Adipocyte (in vitro differentiated cells): ENCODE data around the gene ABHD13.
"Not testable (repeated sequence)": the region's sequence is repeated elsewhere in the genome, so short reads cannot be mapped to it uniquely, and the experiment has no call there.

Experiments
- DNase-seq: peaks from one replicate; pipeline ENCODE4 v3.0.0-alpha.2; 2015; ENCODE audit warnings: low read depth
- H3K27me3 ChIP-seq: replicated peaks from 2 replicates; pipeline ENCODE4 v1.7.0; 2013; ENCODE audit warnings: mild to moderate bottlenecking, low read length, moderate library complexity; ENCODE audit not compliant: control insufficient read depth, insufficient read depth
- H3K36me3 ChIP-seq: 2 replicates; pipeline ENCODE4 v1.7.0; 2013; ENCODE audit warnings: low read length, mild to moderate bottlenecking, moderate library complexity; ENCODE audit not compliant: control insufficient read depth, insufficient read depth, severe bottlenecking
- H3K4me1 ChIP-seq: 2 replicates; pipeline ENCODE4 v1.7.0; 2013; ENCODE audit warnings: mild to moderate bottlenecking, low read length, moderate library complexity; ENCODE audit not compliant: control insufficient read depth, insufficient read depth
- H3K4me3 ChIP-seq: 2 replicates; pipeline ENCODE4 v1.7.0; 2013; ENCODE audit warnings: mild to moderate bottlenecking, low read length, moderate library complexity
- H3K9ac ChIP-seq: 2 replicates; pipeline ENCODE4 v1.7.0; 2013; ENCODE audit warnings: mild to moderate bottlenecking, low read length, moderate library complexity
- H3K9me3 ChIP-seq: 2 replicates; pipeline ENCODE4 v1.7.0; 2013; ENCODE audit warnings: mild to moderate bottlenecking, low read length, moderate library complexity; ENCODE audit not compliant: control insufficient read depth

ABHD13 gene

DNA sequence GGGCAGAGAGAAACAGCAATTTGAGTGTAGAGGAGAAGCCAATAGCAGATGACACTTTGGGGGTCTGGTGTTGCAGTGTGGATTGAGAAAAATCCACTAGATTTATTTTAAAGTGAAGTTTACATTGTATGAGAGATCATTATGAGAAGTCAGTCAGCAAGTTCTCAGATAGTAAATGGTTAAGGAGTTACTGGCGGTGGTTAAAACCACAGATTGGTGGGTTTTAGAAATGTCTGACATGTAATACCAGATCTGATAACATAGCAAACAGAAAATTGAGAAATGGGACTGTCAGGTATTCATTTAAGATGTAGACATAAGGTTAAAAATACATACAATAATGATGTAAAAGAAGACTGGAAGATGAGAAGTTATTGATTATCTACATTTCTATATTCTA is 7.2 kb downstream of the ABHD13 start:
- peaks cover 21% of the 10 kb centered on the region for H3K4me1 ChIP-seq
- DNase-seq = no peak
- peaks cover 11% of the 10 kb centered on the region for H3K36me3 ChIP-seq
- no peaks in the 10 kb centered on the region for H3K9me3 ChIP-seq
- no peaks in the 10 kb centered on the region for H3K27me3 ChIP-seq
- no peak overlapping the region for H3K4me3 ChIP-seq
- H3K9ac ChIP-seq = no peak overlapping the region

DNA sequence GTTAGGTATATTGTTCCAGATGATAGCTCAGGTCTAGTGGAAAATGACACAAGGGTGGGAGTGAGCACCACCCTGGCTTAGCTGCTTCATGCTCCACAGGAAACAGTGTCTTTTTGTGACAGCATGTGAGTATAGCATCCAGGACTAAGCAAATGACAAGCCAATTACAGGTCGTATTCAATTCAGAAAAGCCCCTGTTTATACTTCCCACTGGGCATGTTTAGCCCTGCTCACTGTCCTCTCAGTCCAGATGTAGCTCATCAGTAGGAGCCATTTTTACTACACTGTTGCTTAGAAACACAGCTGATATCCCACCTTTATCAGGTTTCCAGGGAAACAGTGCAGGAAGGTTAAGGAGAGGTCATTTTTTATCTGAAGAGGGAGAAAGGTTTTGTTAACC is 8.0 kb downstream of the ABHD13 start:
- Histone ChIP-seq H3K36me3 (peaks cover 11% of the 10 kb centered on the region), H3K9me3 (no peaks in the 10 kb centered on the region), H3K9ac (no peak overlapping the region), H3K4me3 (no peak overlapping the region), H3K27me3 (no peaks in the 10 kb centered on the region), H3K4me1 (peaks cover 20% of the 10 kb centered on the region)
- DNase-seq = no peak

GRCh38 chr13:108227651-108228272 is 9.6 kb downstream of the ABHD13 start:
- peak; percentile 80 for DNase-seq
- H3K9ac ChIP-seq = no peak overlapping the region
- no peaks in the 10 kb centered on the region for H3K27me3 ChIP-seq
- H3K4me3 ChIP-seq = no peak overlapping the region
- H3K36me3 ChIP-seq = peaks cover 14% of the 10 kb centered on the region
- no peaks in the 10 kb centered on the region for H3K9me3 ChIP-seq
- H3K4me1 ChIP-seq = peaks cover 20% of the 10 kb centered on the region

- H3K9ac ChIP-seq = no peak overlapping the region
- H3K4me3 ChIP-seq = no peak overlapping the region
- H3K9me3 ChIP-seq = no peaks in the 10 kb centered on the region
- no peak for DNase-seq
- no peaks in the 10 kb centered on the region for H3K27me3 ChIP-seq
- H3K36me3 ChIP-seq = peaks cover 14% of the 10 kb centered on the region
- H3K4me1 ChIP-seq = peaks cover 11% of the 10 kb centered on the region
Measured at GRCh38 chr13:108230377-108230776, 12.2 kb downstream of the ABHD13 start.

- no peaks in the 10 kb centered on the region for H3K4me1 ChIP-seq
- H3K9ac ChIP-seq = no peak overlapping the region
- H3K27me3 ChIP-seq = no peaks in the 10 kb centered on the region
- no peak overlapping the region for H3K4me3 ChIP-seq
- peaks cover 3% of the 10 kb centered on the region for H3K9me3 ChIP-seq
- DNase-seq = no peak
- H3K36me3 ChIP-seq = no peaks in the 10 kb centered on the region
Measured at GRCh38 chr13:108249150-108249549, 31.0 kb downstream of the ABHD13 start.

DNA sequence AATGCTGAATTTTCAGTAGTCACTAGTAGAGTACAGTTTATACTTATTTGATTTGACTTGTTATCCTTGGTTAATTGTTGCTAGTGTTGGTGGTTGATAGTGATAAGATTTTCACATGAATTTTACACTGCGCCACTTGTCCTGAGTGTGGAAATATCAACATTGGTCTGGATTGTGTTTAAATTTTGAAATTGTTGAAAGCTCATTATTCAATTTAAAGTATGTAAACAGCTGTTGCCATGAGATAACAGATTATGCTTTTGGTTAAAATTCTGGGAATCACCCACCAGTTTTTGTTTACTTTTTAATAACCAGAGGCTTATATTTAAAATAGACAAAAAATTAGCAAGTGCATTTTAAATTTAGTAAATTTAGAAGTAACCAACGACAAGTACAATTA is 39.1 kb downstream of the ABHD13 start:
- no peaks in the 10 kb centered on the region for H3K9me3 ChIP-seq
- no peaks in the 10 kb centered on the region for H3K27me3 ChIP-seq
- H3K4me1 ChIP-seq = no peaks in the 10 kb centered on the region
- no peak overlapping the region for H3K9ac ChIP-seq
- DNase-seq = no peak
- no peak overlapping the region for H3K4me3 ChIP-seq
- H3K36me3 ChIP-seq = no peaks in the 10 kb centered on the region

DNA sequence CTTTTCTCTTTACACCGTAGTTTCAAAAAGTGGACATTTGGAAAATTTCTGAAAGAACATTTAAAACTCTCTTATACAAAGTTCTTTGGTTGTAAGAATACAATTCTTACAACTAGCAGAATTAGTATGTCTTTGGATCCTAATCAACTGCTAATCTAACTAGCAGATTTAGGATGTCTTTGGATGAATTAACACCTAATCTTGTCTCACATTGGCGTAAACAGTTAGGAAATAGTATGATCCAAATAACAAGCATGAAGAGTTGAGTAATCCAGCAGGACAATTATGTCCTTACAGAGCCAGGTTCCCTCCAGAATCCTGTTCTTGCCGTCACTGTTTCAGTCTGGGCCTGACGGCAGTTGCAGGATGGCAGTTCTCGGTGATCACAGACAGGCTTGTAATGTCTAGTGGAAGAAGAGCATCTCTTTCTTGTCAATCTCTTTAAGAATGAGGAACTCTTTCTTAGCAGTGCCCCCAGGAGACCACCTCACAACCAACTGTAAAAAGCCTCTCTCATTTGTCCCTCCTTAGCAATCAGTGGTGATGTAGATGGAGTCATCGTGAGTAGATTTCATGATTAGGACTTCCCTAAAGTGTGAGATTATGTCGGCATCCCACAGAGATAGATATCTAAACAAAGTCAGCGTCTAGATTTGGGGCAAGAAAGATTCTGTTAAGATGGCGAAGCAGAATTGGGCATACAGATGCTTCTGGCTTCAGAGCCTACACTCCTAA is 45.6 kb downstream of the ABHD13 start:
- Histone ChIP-seq H3K36me3 (no peaks in the 10 kb centered on the region), H3K27me3 (no peaks in the 10 kb centered on the region), H3K9me3 (no peaks in the 10 kb centered on the region), H3K9ac (no peak overlapping the region), H3K4me1 (peaks cover 7% of the 10 kb centered on the region), H3K4me3 (no peak overlapping the region)
- DNase-seq = no peak

GRCh38 chr13:108266321-108266990 is 48.3 kb downstream of the ABHD13 start:
- no peak overlapping the region for H3K9ac ChIP-seq
- H3K9me3 ChIP-seq = no peaks in the 10 kb centered on the region
- H3K36me3 ChIP-seq = no peaks in the 10 kb centered on the region
- no peak for DNase-seq
- H3K27me3 ChIP-seq = no peaks in the 10 kb centered on the region
- H3K4me3 ChIP-seq = no peak overlapping the region
- peaks cover 27% of the 10 kb centered on the region for H3K4me1 ChIP-seq

DNA sequence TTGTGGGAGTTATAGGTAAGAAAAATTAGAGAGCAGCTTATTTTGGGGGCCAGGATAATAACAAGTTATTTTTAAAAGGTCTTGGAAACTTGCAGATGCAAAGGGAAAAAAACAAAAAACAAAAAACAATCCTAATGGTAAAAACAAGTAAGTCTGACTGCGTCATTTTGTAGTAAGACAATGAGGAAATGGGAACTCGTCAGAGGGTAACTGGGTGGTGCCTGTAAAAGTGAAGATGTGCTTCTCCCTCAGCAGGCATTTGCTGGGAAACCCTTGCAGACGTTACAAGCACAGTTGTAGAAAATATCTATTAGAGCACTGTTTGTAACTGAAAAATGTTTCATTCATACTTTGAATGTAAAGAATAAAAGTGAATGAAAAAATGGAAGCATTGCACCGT is 49.2 kb downstream of the ABHD13 start:
- Histone ChIP-seq H3K9ac (no peak overlapping the region), H3K9me3 (no peaks in the 10 kb centered on the region), H3K27me3 (no peaks in the 10 kb centered on the region), H3K4me3 (no peak overlapping the region), H3K4me1 (peaks cover 27% of the 10 kb centered on the region), H3K36me3 (no peaks in the 10 kb centered on the region)
- no peak for DNase-seq

GRCh38 chr13:108267855-108268254 is 49.7 kb downstream of the ABHD13 start:
- H3K9ac ChIP-seq, H3K36me3 ChIP-seq, H3K9me3 ChIP-seq, DNase-seq, H3K4me3 ChIP-seq, H3K27me3 ChIP-seq: not testable (repeated sequence)
- peaks cover 27% of the 10 kb centered on the region for H3K4me1 ChIP-seq

GRCh38 chr13:108268466-108269112 is 50.4 kb downstream of the ABHD13 start:
- H3K9ac ChIP-seq = no peak overlapping the region
- no peaks in the 10 kb centered on the region for H3K9me3 ChIP-seq
- H3K36me3 ChIP-seq = no peaks in the 10 kb centered on the region
- DNase-seq = peak; percentile 1
- H3K27me3 ChIP-seq = no peaks in the 10 kb centered on the region
- H3K4me1 ChIP-seq = peaks cover 27% of the 10 kb centered on the region
- no peak overlapping the region for H3K4me3 ChIP-seq
